GM19397 (cell line): ENCODE results near the gene C1R.
"Not testable (repeated sequence)": the region's sequence is repeated elsewhere in the genome, so short reads cannot be mapped to it uniquely, and the experiment has no call there.

Source experiments
- ATAC-seq: cut with Tn5 transposase; IDR thresholded peaks from one replicate; pipeline ENCODE4 v1.9.1; 2021; ENCODE audit warnings: mild to moderate bottlenecking, moderate library complexity; ENCODE audit not compliant: unreplicated experiment

Gene C1R

GRCh38 chr12:7039403-7039802 is 52.8 kb downstream of the C1R start:
- no peak for ATAC-seq

- ATAC-seq, result no peak
Measured at GRCh38 chr12:7038591-7038990, 53.7 kb downstream of the C1R start.

- not testable (repeated sequence) for ATAC-seq
Measured at GRCh38 chr12:7037411-7037810, 54.8 kb downstream of the C1R start.

GRCh38 chr12:7035463-7035862 is 56.8 kb downstream of the C1R start:
- ATAC-seq, result no peak

- ATAC-seq, result no peak
Measured at GRCh38 chr12:7034464-7034863, 57.8 kb downstream of the C1R start.

- no peak for ATAC-seq
Measured at GRCh38 chr12:7032990-7033389, 59.3 kb downstream of the C1R start.

GRCh38 chr12:7031306-7031705 is 60.9 kb downstream of the C1R start:
- ATAC-seq, result no peak
